ENCODE measurements around the gene VPS16. TPM values are rescaled to one million over a fixed set of nuclear protein-coding genes. Genes with fewer than 3 reads are reported as not detected.
"Not testable (repeated sequence)": the region's sequence is repeated elsewhere in the genome, so short reads cannot be mapped to it uniquely, and the experiment has no call there.

The VPS16 gene
- total RNA-seq, 1 donor from 2014 or later, result 31.3 TPM

GRCh38 chr20:2894221-2894620 lies 53.7 kb downstream of the VPS16 start:
- DNase-seq (ENCODE audit: low read depth), result no peak

- DNase-seq (ENCODE audit: low read depth), result not testable (repeated sequence)
These were observed 54.6 kb downstream of the VPS16 start for GRCh38 chr20:2895154-2895553.

GRCh38 chr20:2899243-2899642 lies 58.7 kb downstream of the VPS16 start:
- no peak for DNase-seq (ENCODE audit: low read depth)

GRCh38 chr20:2900845-2901592 lies 60.5 kb downstream of the VPS16 start:
- no peak for DNase-seq (ENCODE audit: low read depth)

GRCh38 chr20:2902291-2902690 lies 61.7 kb downstream of the VPS16 start:
- DNase-seq (ENCODE audit: low read depth), result no peak

GRCh38 chr20:2902818-2903217 lies 62.3 kb downstream of the VPS16 start:
- DNase-seq (ENCODE audit: low read depth), result no peak

GRCh38 chr20:2903686-2904085 lies 63.1 kb downstream of the VPS16 start:
- DNase-seq (ENCODE audit: low read depth), result no peak

GRCh38 chr20:2907519-2907918 lies 67.0 kb downstream of the VPS16 start:
- no peak for DNase-seq (ENCODE audit: low read depth)

- no peak for DNase-seq (ENCODE audit: low read depth)
These were observed 69.4 kb downstream of the VPS16 start for GRCh38 chr20:2909953-2910352.

GRCh38 chr20:2911200-2911599 lies 70.7 kb downstream of the VPS16 start:
- DNase-seq (ENCODE audit: low read depth), result no peak

GRCh38 chr20:2914160-2914559 lies 73.6 kb downstream of the VPS16 start:
- no peak for DNase-seq (ENCODE audit: low read depth)

Other genes with a start within 250 kb of the VPS16 start
- 92.1 and 94.2 TPM in 2 replicates for gene NOP56, start 188.1 kb upstream of the VPS16 start, total RNA-seq
- gene IDH3B, start 176.5 kb upstream of the VPS16 start, total RNA-seq, result 128 and 138 TPM in 2 replicates
- gene EBF4, start 148.0 kb upstream of the VPS16 start, total RNA-seq, result 0.31 and 0.94 TPM in 2 replicates
- gene CPXM1, start 40.1 kb upstream of the VPS16 start, total RNA-seq, result not detected in 2 replicates
- gene C20orf141, start 25.8 kb upstream of the VPS16 start, total RNA-seq, result not detected in 2 replicates
- gene TMEM239, start 24.4 kb upstream of the VPS16 start, total RNA-seq, result not detected in 2 replicates
- gene PCED1A, start 90 bp upstream of the VPS16 start, total RNA-seq, result 16.3 and 31.4 TPM in 2 replicates
- 22.0 and 30.4 TPM in 2 replicates for gene PTPRA, start 32.7 kb downstream of the VPS16 start, total RNA-seq
- not detected in 2 replicates for gene GNRH2, start 202.9 kb downstream of the VPS16 start, total RNA-seq
- 51.2 and 56.8 TPM in 2 replicates for gene MRPS26, start 205.3 kb downstream of the VPS16 start, total RNA-seq
- gene OXT, start 230.9 kb downstream of the VPS16 start, total RNA-seq, result not detected in 2 replicates
- gene AVP, start 244.0 kb downstream of the VPS16 start, total RNA-seq, result not detected in 2 replicates

Data from myocyte (in vitro differentiated cells).